Stimulated activated CD4-positive, alpha-beta T cell treated with anti-CD3 and anti-CD28 coated beads, Interleukin-12 subunit alpha, Interleukin-12 subunit beta, amount 100 ng/mL, for 4 hours (primary cell): ENCODE measurements around the gene ZDHHC18.
A peak's percentile ranks its signal among the peaks of the same experiment; 100 is the strongest.
"Not testable (repeated sequence)": the region's sequence is repeated elsewhere in the genome, so short reads cannot be mapped to it uniquely, and the experiment has no call there.

ENCODE experiments used
- DNase-seq: peaks from one replicate; pipeline ENCODE4 v3.0.0-alpha.2; 2020

The ZDHHC18 gene

GRCh38 chr1:26792924-26793323, 33.6 kb upstream of the ZDHHC18 start:
- no peak for DNase-seq

- DNase-seq = no peak
These were observed 32.1 kb upstream of the ZDHHC18 start for GRCh38 chr1:26794391-26794790.

- DNase-seq = no peak
These were observed 28.9 kb upstream of the ZDHHC18 start for GRCh38 chr1:26797627-26798026.

GRCh38 chr1:26799479-26800142, 26.9 kb upstream of the ZDHHC18 start:
- no peak for DNase-seq

- not testable (repeated sequence) for DNase-seq
These were observed 22.6 kb upstream of the ZDHHC18 start for GRCh38 chr1:26803932-26804331.

GRCh38 chr1:26810105-26810504, 16.4 kb upstream of the ZDHHC18 start:
- DNase-seq = peak; percentile 63

- DNase-seq = no peak
These were observed 15.4 kb upstream of the ZDHHC18 start for GRCh38 chr1:26811057-26811456.

GRCh38 chr1:26811708-26812107, 14.8 kb upstream of the ZDHHC18 start:
- DNase-seq = no peak

- no peak for DNase-seq
These were observed 12.1 kb upstream of the ZDHHC18 start for GRCh38 chr1:26814377-26814776.

GRCh38 chr1:26814893-26815292, 11.6 kb upstream of the ZDHHC18 start:
- no peak for DNase-seq

GRCh38 chr1:26820784-26821269, 5.7 kb upstream of the ZDHHC18 start:
- DNase-seq = no peak

GRCh38 chr1:26822737-26823395, 3.6 kb upstream of the ZDHHC18 start:
- no peak for DNase-seq

- DNase-seq = no peak
These were observed 1.8 kb upstream of the ZDHHC18 start for GRCh38 chr1:26824731-26825130.

GRCh38 chr1:26827106-26827604, 667 bp downstream of the ZDHHC18 start:
- DNase-seq = no peak

- no peak for DNase-seq
These were observed 1.2 kb downstream of the ZDHHC18 start for GRCh38 chr1:26827663-26828062.

GRCh38 chr1:26828411-26828991, 2.0 kb downstream of the ZDHHC18 start:
- DNase-seq = no peak

- DNase-seq = no peak
These were observed 2.9 kb downstream of the ZDHHC18 start for GRCh38 chr1:26829184-26829911.

- no peak for DNase-seq
These were observed 4.6 kb downstream of the ZDHHC18 start for GRCh38 chr1:26831059-26831458.

GRCh38 chr1:26831546-26832248, 5.2 kb downstream of the ZDHHC18 start:
- no peak for DNase-seq

- no peak for DNase-seq
These were observed 5.9 kb downstream of the ZDHHC18 start for GRCh38 chr1:26832249-26832960.

GRCh38 chr1:26833432-26834405, 7.2 kb downstream of the ZDHHC18 start:
- peak; percentile 71 for DNase-seq
